ENCODE measurements around the gene MED25. TPM values are rescaled to one million over a fixed set of nuclear protein-coding genes. Genes with fewer than 3 reads are reported as not detected.

Gene MED25
- total and polyA plus RNA-seq, 2 experiments from 2014 or later = 29.6 to 83.9 TPM

DNA sequence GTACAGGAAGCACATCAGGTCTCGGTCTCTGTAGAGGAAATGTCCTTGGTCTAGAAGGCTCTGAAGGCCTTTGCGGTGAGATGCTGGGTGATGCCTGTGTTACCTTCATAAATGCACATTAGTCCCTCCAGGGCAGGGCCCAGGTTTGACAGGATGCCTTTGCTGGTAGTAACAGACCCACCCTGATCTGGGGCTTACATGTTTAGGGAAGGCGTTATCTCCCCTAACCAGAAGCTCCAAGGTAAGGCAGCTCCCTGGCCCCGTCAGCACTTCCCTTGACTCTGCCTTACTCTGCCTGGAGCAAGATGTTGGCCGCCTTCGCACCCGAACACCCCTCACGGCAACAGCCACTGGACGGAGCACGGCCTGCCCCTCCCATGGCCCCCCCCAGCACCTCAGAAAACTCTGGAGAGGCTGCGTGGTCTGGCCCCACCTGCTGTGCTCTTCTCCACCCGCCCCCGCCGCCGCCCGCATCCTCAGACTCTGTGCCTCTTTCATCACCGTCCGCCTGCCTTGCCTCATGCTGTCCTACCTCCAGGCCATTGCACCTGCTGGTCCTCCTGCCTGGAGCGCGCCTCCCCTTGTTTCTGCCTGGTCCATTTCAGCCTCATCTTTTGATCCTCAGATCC is 42.2 kb upstream of the MED25 start:
- Histone ChIP-seq H3K79me2 (peaks cover 62% of the 10 kb centered on the region), H3K4me2 (no peak overlapping the region), H2AFZ (no peak overlapping the region), H3K36me3 (replicated peaks; ENCODE audit: insufficient read depth, low read depth) (no peaks in the 10 kb centered on the region), H3K27me3 (no peaks in the 10 kb centered on the region), H3K9me2 (replicated peaks; ENCODE audit: insufficient read depth) (no peaks in the 10 kb centered on the region), H3K4me3 (no peak overlapping the region), H3K9me3 (ENCODE audit: low read depth) (no peaks in the 10 kb centered on the region), H3K27ac (no peak overlapping the region), H3K4me1 (ENCODE audit: insufficient read depth) (no peaks in the 10 kb centered on the region), H4K20me1 (ENCODE audit: insufficient read depth, poor library complexity, severe bottlenecking) (peaks cover 3% of the 10 kb centered on the region)
- TF ChIP-seq EZH2 (IDR thresholded peaks at IDR 0.05; ENCODE audit: borderline replicate concordance) = no peak
- TF ChIP-seq, protein P1, sequence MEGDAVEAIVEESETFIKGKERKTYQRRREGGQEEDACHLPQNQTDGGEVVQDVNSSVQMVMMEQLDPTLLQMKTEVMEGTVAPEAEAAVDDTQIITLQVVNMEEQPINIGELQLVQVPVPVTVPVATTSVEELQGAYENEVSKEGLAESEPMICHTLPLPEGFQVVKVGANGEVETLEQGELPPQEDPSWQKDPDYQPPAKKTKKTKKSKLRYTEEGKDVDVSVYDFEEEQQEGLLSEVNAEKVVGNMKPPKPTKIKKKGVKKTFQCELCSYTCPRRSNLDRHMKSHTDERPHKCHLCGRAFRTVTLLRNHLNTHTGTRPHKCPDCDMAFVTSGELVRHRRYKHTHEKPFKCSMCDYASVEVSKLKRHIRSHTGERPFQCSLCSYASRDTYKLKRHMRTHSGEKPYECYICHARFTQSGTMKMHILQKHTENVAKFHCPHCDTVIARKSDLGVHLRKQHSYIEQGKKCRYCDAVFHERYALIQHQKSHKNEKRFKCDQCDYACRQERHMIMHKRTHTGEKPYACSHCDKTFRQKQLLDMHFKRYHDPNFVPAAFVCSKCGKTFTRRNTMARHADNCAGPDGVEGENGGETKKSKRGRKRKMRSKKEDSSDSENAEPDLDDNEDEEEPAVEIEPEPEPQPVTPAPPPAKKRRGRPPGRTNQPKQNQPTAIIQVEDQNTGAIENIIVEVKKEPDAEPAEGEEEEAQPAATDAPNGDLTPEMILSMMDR (IDR thresholded peaks at IDR 0.05; ENCODE audit: poor library complexity) = no peak
- DNase-seq (ENCODE audit: low spot score) = no peak
- 93% methylated on average over 11 of the region's 20 CpGs for WGBS (ENCODE audit: low lambda C conversion rate, missing lambda C conversion rate)

DNA sequence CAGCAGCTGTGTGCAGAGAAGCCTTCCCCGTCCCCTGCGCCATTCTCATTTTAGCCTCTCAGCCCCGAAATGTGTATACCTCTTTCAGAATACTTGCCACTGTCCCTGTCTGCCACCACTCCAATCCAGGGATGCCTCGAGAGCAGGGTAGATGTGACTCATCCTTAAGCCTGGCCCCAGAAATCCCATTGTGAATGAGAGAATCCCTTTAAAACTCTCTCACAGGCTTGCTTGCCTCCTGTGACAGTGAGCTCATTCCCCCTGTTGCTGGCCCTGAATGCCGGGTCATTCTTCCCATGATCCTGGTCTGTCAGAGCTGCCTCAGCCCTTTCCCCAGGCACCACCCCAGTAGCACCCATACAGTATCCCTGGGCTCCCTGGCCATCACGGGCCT is 41.7 kb upstream of the MED25 start:
- H2AFZ ChIP-seq = no peak overlapping the region
- no peaks in the 10 kb centered on the region for H3K9me2 ChIP-seq (replicated peaks; ENCODE audit: insufficient read depth)
- H4K20me1 ChIP-seq (ENCODE audit: insufficient read depth, poor library complexity, severe bottlenecking) = peaks cover 3% of the 10 kb centered on the region
- H3K4me2 ChIP-seq = no peak overlapping the region
- H3K4me3 ChIP-seq = no peak overlapping the region
- H3K4me1 ChIP-seq (ENCODE audit: insufficient read depth) = no peaks in the 10 kb centered on the region
- H3K9me3 ChIP-seq (ENCODE audit: low read depth) = no peaks in the 10 kb centered on the region
- peaks cover 59% of the 10 kb centered on the region for H3K79me2 ChIP-seq
- WGBS (ENCODE audit: low lambda C conversion rate, missing lambda C conversion rate) = 84% methylated on average over 6 of the region's 6 CpGs
- no peak for DNase-seq (ENCODE audit: low spot score)
- TF ChIP-seq EZH2 (IDR thresholded peaks at IDR 0.05; ENCODE audit: borderline replicate concordance) = no peak
- H3K27me3 ChIP-seq = no peaks in the 10 kb centered on the region
- no peaks in the 10 kb centered on the region for H3K36me3 ChIP-seq (replicated peaks; ENCODE audit: insufficient read depth, low read depth)
- H3K27ac ChIP-seq = no peak overlapping the region

DNA sequence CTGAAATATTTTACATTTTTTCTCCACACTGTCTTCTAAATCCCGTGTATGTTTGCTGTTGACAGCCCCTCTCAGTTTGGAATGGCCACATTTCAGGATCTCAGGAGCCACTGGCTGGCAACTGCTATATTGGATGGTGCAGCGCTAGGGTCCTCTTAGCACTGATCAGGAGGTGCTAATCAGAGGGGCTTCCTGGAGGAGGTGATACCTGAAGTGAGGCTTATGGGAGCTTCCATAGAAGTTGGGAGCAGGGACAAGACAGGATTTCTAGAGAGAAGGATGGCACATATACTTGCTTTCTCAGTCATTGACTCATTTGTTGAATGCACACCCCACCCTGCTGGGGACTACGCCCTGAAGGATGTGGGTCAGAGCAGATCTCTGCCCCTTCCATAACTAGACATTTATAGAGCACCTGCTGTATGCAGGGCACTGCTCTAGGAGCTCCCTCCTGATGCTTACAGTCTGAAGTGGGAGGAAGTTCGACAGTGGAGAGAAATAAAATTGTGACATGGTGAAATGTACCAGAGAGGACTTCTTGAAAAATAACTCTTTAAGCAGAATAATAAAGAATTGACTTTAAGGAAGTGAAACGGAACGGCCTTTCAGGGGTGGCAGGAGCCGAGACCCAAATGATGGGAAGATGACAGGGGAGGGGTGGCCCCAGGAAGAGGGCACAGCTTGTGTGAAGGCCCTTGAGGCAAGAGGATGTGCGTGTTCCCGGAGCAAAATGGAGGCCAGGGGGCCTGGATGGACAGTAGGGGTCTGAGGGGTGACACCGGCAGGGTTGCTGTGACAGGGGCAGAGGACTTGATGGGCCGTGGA is 38.1 kb upstream of the MED25 start:
- no peak overlapping the region for H3K4me2 ChIP-seq
- H3K4me1 ChIP-seq (ENCODE audit: insufficient read depth) = no peaks in the 10 kb centered on the region
- no peak overlapping the region for H3K4me3 ChIP-seq
- WGBS (ENCODE audit: low lambda C conversion rate, missing lambda C conversion rate) = 91% methylated on average over 11 of the region's 11 CpGs
- peaks cover 29% of the 10 kb centered on the region for H3K79me2 ChIP-seq
- no peak overlapping the region for H2AFZ ChIP-seq
- no peaks in the 10 kb centered on the region for H3K9me3 ChIP-seq (ENCODE audit: low read depth)
- no peaks in the 10 kb centered on the region for H3K27me3 ChIP-seq
- no peaks in the 10 kb centered on the region for H3K36me3 ChIP-seq (replicated peaks; ENCODE audit: insufficient read depth, low read depth)
- no peaks in the 10 kb centered on the region for H4K20me1 ChIP-seq (ENCODE audit: insufficient read depth, poor library complexity, severe bottlenecking)
- TF ChIP-seq, protein P1 (IDR thresholded peaks at IDR 0.05; ENCODE audit: poor library complexity) = no peak
- no peak for TF ChIP-seq EZH2phosphoT487 (IDR thresholded peaks at IDR 0.05; ENCODE audit: low read depth, severe bottlenecking, unreplicated experiment)
- TF ChIP-seq EZH2 (IDR thresholded peaks at IDR 0.05; ENCODE audit: borderline replicate concordance) = no peak
- no peak overlapping the region for H3K27ac ChIP-seq
- H3K9me2 ChIP-seq (replicated peaks; ENCODE audit: insufficient read depth) = no peaks in the 10 kb centered on the region
- DNase-seq (ENCODE audit: low spot score) = no peak

DNA sequence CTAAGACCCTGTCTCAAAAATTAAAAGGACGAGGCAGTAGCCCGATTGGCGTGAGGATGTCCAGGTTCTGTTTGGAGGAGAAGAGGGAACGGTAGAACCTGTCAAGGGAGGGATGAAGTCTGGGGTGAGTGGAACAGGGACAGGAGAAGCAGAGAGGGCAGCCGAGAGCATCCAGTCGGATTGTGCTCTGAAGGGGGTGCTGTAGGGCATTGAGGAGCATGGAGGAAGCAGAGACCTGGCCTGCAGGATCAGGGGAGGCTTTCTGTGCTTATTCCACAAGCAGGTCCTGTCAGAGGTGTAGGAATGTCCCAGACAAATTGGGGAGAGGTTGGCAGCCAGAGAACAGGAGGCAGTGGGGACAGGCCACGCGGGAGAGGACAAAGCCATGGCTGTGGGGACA is 37.2 kb upstream of the MED25 start:
- H3K36me3 ChIP-seq (replicated peaks; ENCODE audit: insufficient read depth, low read depth) = no peaks in the 10 kb centered on the region
- H3K9me3 ChIP-seq (ENCODE audit: low read depth) = no peaks in the 10 kb centered on the region
- no peaks in the 10 kb centered on the region for H4K20me1 ChIP-seq (ENCODE audit: insufficient read depth, poor library complexity, severe bottlenecking)
- WGBS (ENCODE audit: low lambda C conversion rate, missing lambda C conversion rate) = 77% methylated on average over 8 of the region's 8 CpGs
- no peak for DNase-seq (ENCODE audit: low spot score)
- no peaks in the 10 kb centered on the region for H3K27me3 ChIP-seq
- H3K4me2 ChIP-seq = no peak overlapping the region
- no peak overlapping the region for H3K4me3 ChIP-seq
- H3K4me1 ChIP-seq (ENCODE audit: insufficient read depth) = no peaks in the 10 kb centered on the region
- H3K79me2 ChIP-seq = peaks cover 22% of the 10 kb centered on the region
- no peak overlapping the region for H2AFZ ChIP-seq
- no peak overlapping the region for H3K27ac ChIP-seq
- H3K9me2 ChIP-seq (replicated peaks; ENCODE audit: insufficient read depth) = no peaks in the 10 kb centered on the region
- no peak for TF ChIP-seq EZH2phosphoT487 (IDR thresholded peaks at IDR 0.05; ENCODE audit: low read depth, severe bottlenecking, unreplicated experiment)
- TF ChIP-seq EZH2 (IDR thresholded peaks at IDR 0.05; ENCODE audit: borderline replicate concordance) = no peak
- TF ChIP-seq, protein P1 (IDR thresholded peaks at IDR 0.05; ENCODE audit: poor library complexity) = no peak

Data from hepatocyte (in vitro differentiated cells).